Parathyroid adenoma (tissue), 2 donors: ENCODE measurements around the gene RALB.

Experiments
- H2AFZ ChIP-seq: fragments of 300-600 bp; sonication (generic); one replicate; pipeline ENCODE4 v1.7.0; 2017; ENCODE audit warnings: antibody characterized with exemption, mild to moderate bottlenecking
- H3K27ac ChIP-seq: fragments of 300-600 bp; sonication (generic); one replicate; pipeline ENCODE4 v1.7.0; 2017
- H3K27me3 ChIP-seq: fragments of 300-600 bp; sonication (generic); one replicate; pipeline ENCODE4 v1.7.0; 2017; ENCODE audit warnings: low read length; ENCODE audit not compliant: control insufficient read depth, insufficient read depth
- H3K36me3 ChIP-seq: fragments of 300-600 bp; sonication (generic); one replicate; pipeline ENCODE4 v1.7.0; 2017; ENCODE audit warnings: low read length; ENCODE audit not compliant: control insufficient read depth, insufficient read depth
- H3K4me1 ChIP-seq: fragments of 300-600 bp; sonication (generic); one replicate; pipeline ENCODE4 v1.7.0; 2017; ENCODE audit warnings: control low read depth
- H3K4me2 ChIP-seq: fragments of 300-600 bp; sonication (generic); one replicate; pipeline ENCODE4 v1.7.0; 2017; ENCODE audit warnings: low read length
- H3K4me3 ChIP-seq: fragments of 300-600 bp; sonication (generic); one replicate; pipeline ENCODE4 v1.7.0; 2017; ENCODE audit warnings: low read depth, low read length
- H3K79me2 ChIP-seq: fragments of 300-600 bp; sonication (generic); one replicate; pipeline ENCODE4 v1.7.0; 2017; ENCODE audit warnings: control low read depth
- H3K9ac ChIP-seq: fragments of 300-600 bp; sonication (generic); one replicate; pipeline ENCODE4 v1.7.0; 2017; ENCODE audit warnings: mild to moderate bottlenecking
- H3K9me3 ChIP-seq: fragments of 300-600 bp; sonication (generic); one replicate; pipeline ENCODE4 v1.7.0; 2017; ENCODE audit warnings: low read length; ENCODE audit not compliant: control insufficient read depth
- TF ChIP-seq, protein P1 (sequence below): fragments of 300-600 bp; sonication (generic); IDR thresholded peaks from one replicate; pipeline ENCODE4 v1.7.0; 2017; ENCODE audit warnings: antibody characterized with exemption, mild to moderate bottlenecking
- donor health status: primary hyperparathyroidism.

RALB gene

DNA sequence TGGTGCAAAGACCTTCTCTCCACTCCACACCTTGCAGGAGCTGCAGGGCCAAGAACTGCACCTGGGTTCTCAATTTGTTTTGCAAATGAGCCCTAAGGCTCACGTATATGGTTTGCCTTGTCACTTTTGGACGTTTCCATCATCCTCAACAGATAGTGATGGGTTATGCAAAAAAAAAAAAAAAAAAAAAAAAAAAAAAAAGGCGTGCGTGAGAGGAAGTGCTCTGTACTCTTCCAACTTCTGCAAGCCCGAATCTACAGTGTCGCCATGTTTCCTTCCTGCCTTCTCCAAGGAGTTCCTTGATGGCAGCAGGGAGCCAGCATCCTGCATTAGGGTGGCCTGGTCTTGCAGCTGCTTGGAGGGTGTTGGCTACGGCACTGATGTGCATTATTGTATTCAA is 89.3 kb downstream of the RALB start:
- H3K27me3 ChIP-seq, result no peaks in the 10 kb centered on the region
- no peak overlapping the region for H3K27ac ChIP-seq

DNA sequence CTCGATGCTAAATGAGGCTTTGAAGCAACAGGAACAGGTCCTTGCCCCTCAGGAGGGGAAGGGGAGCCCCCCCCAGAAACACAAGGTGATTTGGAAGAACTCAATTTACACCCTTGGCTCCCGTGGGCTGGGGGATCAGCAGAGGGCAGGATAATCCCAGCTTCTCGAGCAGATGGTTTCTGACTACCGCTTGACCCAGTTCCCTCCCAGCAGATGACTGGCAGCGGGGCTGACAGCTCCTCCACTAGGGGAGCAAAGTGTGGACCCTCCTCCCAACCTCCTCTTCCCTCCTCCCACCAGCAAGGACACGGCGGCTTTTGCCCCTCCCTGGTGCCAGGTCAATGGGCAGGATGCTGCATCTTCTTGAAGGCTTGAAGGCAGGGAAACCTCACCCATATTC is 89.8 kb downstream of the RALB start:
- Histone ChIP-seq H3K27ac (no peak overlapping the region), H3K27me3 (no peaks in the 10 kb centered on the region), H3K9ac (no peak overlapping the region), H3K9me3 (no peaks in the 10 kb centered on the region), H3K79me2 (no peaks in the 10 kb centered on the region), H2AFZ (no peak overlapping the region), H3K36me3 (no peaks in the 10 kb centered on the region), H3K4me2 (no peak overlapping the region), H3K4me3 (no peak overlapping the region), H3K4me1 (peaks cover 10% of the 10 kb centered on the region)
- TF ChIP-seq, protein P1, sequence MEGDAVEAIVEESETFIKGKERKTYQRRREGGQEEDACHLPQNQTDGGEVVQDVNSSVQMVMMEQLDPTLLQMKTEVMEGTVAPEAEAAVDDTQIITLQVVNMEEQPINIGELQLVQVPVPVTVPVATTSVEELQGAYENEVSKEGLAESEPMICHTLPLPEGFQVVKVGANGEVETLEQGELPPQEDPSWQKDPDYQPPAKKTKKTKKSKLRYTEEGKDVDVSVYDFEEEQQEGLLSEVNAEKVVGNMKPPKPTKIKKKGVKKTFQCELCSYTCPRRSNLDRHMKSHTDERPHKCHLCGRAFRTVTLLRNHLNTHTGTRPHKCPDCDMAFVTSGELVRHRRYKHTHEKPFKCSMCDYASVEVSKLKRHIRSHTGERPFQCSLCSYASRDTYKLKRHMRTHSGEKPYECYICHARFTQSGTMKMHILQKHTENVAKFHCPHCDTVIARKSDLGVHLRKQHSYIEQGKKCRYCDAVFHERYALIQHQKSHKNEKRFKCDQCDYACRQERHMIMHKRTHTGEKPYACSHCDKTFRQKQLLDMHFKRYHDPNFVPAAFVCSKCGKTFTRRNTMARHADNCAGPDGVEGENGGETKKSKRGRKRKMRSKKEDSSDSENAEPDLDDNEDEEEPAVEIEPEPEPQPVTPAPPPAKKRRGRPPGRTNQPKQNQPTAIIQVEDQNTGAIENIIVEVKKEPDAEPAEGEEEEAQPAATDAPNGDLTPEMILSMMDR, result no peak

More for the DNA sequence above, 89.3 kb downstream of the RALB start:
- TF ChIP-seq, protein P1, result no peak
- Histone ChIP-seq H2AFZ (no peak overlapping the region), H3K4me3 (no peak overlapping the region), H3K36me3 (no peaks in the 10 kb centered on the region), H3K4me2 (no peak overlapping the region), H3K9me3 (no peaks in the 10 kb centered on the region), H3K79me2 (no peaks in the 10 kb centered on the region), H3K9ac (no peak overlapping the region), H3K4me1 (peaks cover 8% of the 10 kb centered on the region)

DNA sequence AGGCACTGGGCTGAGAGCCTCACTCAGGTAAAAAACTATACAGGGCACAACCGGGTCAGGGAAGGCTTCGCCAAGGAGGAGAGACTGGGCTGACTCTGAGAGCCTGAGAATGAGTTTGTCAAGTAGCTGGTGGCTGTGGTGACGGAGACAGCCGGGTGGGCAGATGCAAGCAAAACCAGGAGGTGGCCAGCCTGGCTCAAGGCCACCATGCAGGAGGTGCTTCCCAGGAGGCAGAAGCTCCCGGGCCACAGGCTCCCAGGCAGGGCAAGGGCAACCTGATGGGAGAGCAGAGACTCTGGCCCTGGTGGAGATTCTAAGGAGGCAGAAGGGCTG is 90.4 kb downstream of the RALB start:
- Histone ChIP-seq H3K9ac (no peak overlapping the region), H3K36me3 (no peaks in the 10 kb centered on the region), H3K4me1 (peaks cover 9% of the 10 kb centered on the region), H3K79me2 (no peaks in the 10 kb centered on the region), H3K9me3 (no peaks in the 10 kb centered on the region), H3K27ac (no peak overlapping the region), H3K4me3 (no peak overlapping the region), H3K4me2 (no peak overlapping the region), H3K27me3 (no peaks in the 10 kb centered on the region), H2AFZ (peak overlapping the region; percentile 69)
- TF ChIP-seq, protein P1, result no peak

DNA sequence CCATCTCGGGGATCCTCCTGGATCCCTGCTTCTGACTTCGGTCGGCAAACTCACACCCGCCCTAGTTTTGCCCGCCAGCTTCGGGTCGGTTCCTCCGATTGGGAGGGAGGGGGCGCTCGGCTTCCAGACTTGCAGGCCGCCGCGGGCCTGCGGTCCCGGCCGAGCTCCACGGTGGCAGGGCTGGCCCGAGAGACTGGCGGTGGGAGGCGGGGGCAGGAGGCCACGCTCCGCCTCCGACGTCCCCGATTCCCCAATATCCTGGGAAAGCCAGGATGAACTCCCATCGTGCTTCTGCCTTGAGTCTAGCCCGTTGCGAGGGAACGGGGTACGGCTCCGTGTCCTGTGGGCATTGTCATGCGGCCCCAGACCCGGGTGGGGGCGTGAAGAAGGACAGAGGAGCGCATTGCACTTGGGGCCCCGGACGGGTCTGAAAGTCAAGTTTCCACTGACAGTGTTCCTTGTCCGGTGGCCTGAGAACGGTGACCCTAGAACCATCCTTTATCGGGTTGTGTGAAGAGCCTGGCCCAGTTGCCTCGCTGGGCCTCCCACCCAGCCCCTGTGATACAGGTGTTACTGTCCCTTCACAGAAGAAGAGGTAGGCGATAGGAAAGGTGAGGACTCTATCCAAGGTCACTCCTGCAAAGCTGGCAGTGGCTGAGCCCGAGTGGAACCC is 90.9 kb downstream of the RALB start:
- H3K9ac ChIP-seq, result no peak overlapping the region
- H3K27me3 ChIP-seq, result no peaks in the 10 kb centered on the region
- H3K36me3 ChIP-seq, result no peaks in the 10 kb centered on the region
- H2AFZ ChIP-seq, result peak overlapping the region; percentile 69
- peak overlapping the region; percentile 47 for H3K4me2 ChIP-seq
- H3K9me3 ChIP-seq, result no peaks in the 10 kb centered on the region
- H3K4me3 ChIP-seq, result peak overlapping the region; percentile 34
- peaks cover 4% of the 10 kb centered on the region for H3K4me1 ChIP-seq
- H3K79me2 ChIP-seq, result no peaks in the 10 kb centered on the region
- H3K27ac ChIP-seq, result no peak overlapping the region
- TF ChIP-seq, protein P1, result peak; percentile 89
